Progenitor cell of endocrine pancreas (in vitro differentiated cells): ENCODE results near the gene MEF2B. TPM values are rescaled to one million over a fixed set of nuclear protein-coding genes. Genes with fewer than 3 reads are reported as not detected.

Source experiments
- DNase-seq: peaks from one replicate; pipeline ENCODE4 v3.0.0; 2021; ENCODE audit warnings: low spot score; ENCODE audit not compliant: unreplicated experiment
- H3K27ac Mint-ChIP-seq: 2 replicates; pipeline ENCODE4 v1.8.0; 2021; ENCODE audit warnings: mild to moderate bottlenecking, moderate library complexity, mixed read lengths
- H3K27me3 Mint-ChIP-seq: 2 replicates; pipeline ENCODE4 v1.8.0; 2021; ENCODE audit warnings: mixed read lengths
- H3K36me3 Mint-ChIP-seq: 2 replicates; pipeline ENCODE4 v1.8.0; 2022; ENCODE audit warnings: mixed read lengths; ENCODE audit not compliant: insufficient read depth
- H3K4me1 Mint-ChIP-seq: 2 replicates; pipeline ENCODE4 v1.8.0; 2021; ENCODE audit warnings: low read depth, mixed read lengths
- H3K4me3 Mint-ChIP-seq: 2 replicates; pipeline ENCODE4 v1.8.0; 2021; ENCODE audit warnings: low read depth, mild to moderate bottlenecking, moderate library complexity, mixed read lengths
- H3K9me3 Mint-ChIP-seq: 2 replicates; pipeline ENCODE4 v1.8.0; 2021; ENCODE audit warnings: low read depth, mixed read lengths
- total RNA-seq: library from RNA; stranded (reverse); gene quantifications from 2 replicates; pipeline ENCODE4 v1.2.1, GENCODE V29; 2021
- TF ChIP-seq, protein P1 (sequence below): fragments of 200-600 bp; sonication (generic); IDR thresholded peaks from one replicate; pipeline ENCODE4 v1.5.0; 2021; ENCODE audit warnings: antibody characterized with exemption, mild to moderate bottlenecking; ENCODE audit not compliant: unreplicated experiment

Gene MEF2B
- total RNA-seq, 1 donor from 2014 or later: 4.2 TPM

DNA sequence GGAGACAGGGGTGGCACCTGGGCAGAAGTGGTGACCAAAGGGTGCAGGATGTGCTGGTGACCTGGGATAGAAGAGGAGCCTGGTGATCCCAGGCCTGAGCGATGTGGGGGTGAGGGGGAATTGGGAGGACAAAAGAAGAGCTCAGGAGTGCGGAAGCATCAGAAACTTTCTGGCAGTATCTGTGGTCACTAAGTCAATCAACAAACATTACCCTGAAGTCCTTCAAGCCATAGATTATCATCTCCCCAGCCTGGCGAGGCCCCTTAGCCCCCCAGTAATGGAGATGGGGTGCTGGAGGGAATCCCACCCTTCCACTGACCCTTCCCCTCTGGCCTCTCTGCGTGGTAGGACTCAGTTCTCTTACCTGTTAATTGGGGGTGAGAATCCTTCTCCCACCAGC, 10.5 kb downstream of the MEF2B start:
- Mint-ChIP-seq H3K4me3 (no peak overlapping the region), H3K9me3 (peaks cover 6% of the 10 kb centered on the region), H3K4me1 (no peaks in the 10 kb centered on the region), H3K27ac (no peak overlapping the region), H3K36me3 (peaks cover 8% of the 10 kb centered on the region), H3K27me3 (peaks cover 4% of the 10 kb centered on the region)
- no peak for DNase-seq
- TF ChIP-seq, protein P1, sequence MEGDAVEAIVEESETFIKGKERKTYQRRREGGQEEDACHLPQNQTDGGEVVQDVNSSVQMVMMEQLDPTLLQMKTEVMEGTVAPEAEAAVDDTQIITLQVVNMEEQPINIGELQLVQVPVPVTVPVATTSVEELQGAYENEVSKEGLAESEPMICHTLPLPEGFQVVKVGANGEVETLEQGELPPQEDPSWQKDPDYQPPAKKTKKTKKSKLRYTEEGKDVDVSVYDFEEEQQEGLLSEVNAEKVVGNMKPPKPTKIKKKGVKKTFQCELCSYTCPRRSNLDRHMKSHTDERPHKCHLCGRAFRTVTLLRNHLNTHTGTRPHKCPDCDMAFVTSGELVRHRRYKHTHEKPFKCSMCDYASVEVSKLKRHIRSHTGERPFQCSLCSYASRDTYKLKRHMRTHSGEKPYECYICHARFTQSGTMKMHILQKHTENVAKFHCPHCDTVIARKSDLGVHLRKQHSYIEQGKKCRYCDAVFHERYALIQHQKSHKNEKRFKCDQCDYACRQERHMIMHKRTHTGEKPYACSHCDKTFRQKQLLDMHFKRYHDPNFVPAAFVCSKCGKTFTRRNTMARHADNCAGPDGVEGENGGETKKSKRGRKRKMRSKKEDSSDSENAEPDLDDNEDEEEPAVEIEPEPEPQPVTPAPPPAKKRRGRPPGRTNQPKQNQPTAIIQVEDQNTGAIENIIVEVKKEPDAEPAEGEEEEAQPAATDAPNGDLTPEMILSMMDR: no peak

GRCh38 chr19:19157808-19158207, 12.3 kb downstream of the MEF2B start:
- peaks cover 4% of the 10 kb centered on the region for H3K27me3 Mint-ChIP-seq
- H3K36me3 Mint-ChIP-seq: peaks cover 8% of the 10 kb centered on the region
- no peaks in the 10 kb centered on the region for H3K4me1 Mint-ChIP-seq
- H3K9me3 Mint-ChIP-seq: peaks cover 6% of the 10 kb centered on the region
- no peak overlapping the region for H3K27ac Mint-ChIP-seq
- TF ChIP-seq, protein P1: no peak
- no peak overlapping the region for H3K4me3 Mint-ChIP-seq
- DNase-seq: no peak

GRCh38 chr19:19155495-19156219, 14.4 kb downstream of the MEF2B start:
- Mint-ChIP-seq H3K9me3 (peaks cover 4% of the 10 kb centered on the region), H3K27ac (no peak overlapping the region), H3K27me3 (no peaks in the 10 kb centered on the region), H3K4me1 (no peaks in the 10 kb centered on the region), H3K4me3 (no peak overlapping the region), H3K36me3 (peaks cover 5% of the 10 kb centered on the region)
- DNase-seq: no peak
- TF ChIP-seq, protein P1: no peak

DNA sequence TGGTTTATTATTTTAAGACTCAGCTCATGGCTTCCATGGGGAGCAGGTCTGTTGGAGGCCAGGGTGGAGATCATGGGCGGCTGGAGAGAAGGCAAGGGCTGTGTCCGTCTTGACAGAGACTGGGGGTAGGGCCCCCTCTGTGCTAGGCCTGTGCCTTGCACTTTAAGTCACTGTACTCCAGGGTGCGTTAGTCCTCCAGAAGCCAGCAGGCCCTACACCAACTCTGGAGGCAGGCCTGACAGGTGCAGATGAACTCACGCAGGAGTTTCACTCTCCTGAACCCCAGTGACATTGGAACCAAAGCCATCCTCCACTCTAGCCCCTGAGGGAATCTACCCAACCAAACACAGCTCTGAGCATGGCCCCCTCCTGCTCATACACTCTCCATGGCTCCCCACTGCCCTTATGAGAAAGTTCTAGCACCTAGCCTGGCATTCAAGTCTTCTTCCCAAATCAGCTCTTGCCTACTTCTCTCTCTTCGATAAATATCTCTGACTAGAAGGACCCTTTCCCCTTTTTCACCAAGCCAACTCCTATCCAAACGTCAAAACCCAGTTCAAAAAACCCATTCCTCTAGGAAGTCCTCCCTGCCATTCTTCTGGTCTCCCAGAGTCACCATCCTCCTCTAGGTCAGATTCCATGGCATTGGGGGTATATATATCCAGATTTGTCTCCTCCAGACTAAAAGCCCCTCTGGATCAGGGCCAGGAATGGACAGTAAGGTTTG, 15.1 kb downstream of the MEF2B start:
- DNase-seq: no peak
- TF ChIP-seq, protein P1: no peak
- Mint-ChIP-seq H3K27me3 (no peaks in the 10 kb centered on the region), H3K9me3 (peaks cover 4% of the 10 kb centered on the region), H3K36me3 (peaks cover 5% of the 10 kb centered on the region), H3K4me1 (no peaks in the 10 kb centered on the region), H3K27ac (no peak overlapping the region), H3K4me3 (no peak overlapping the region)

DNA sequence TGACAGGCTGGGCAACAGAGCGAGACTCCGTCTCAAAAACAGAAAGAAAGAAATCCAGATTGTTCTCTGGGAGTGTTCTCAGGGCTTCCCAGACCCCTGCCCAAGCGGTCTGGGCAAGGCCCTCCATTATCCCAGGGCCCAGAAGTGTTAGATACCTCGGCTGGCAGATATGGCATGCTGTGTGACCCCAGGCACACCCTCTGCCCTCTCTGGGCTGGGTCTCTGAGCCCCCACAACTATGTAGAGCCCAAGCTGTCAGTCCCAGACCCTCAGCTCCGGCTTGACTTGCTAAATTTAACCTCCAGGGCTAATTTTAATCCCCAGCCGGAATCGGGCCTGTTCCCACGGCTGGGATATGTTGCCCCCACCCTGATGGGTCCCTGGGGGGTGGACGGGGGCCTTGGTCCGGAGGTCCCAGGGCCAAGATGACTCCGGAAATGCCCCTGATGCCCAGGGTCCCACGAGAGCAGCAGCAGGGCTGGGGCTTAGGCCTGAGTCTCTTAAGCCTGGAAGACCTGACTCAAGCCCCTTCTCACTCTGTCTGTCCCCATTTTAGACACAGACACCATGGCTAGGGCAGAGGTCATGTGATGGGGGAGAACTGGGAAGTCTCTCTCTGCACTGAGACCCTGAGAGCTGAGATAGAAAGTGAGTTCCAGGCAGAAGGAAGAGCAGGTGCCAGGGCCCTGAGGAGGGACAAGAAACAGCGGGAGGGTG, 17.2 kb downstream of the MEF2B start:
- Mint-ChIP-seq H3K9me3 (peaks cover 4% of the 10 kb centered on the region), H3K4me3 (no peak overlapping the region), H3K4me1 (no peaks in the 10 kb centered on the region), H3K36me3 (peaks cover 5% of the 10 kb centered on the region), H3K27ac (no peak overlapping the region), H3K27me3 (no peaks in the 10 kb centered on the region)
- DNase-seq: no peak
- TF ChIP-seq, protein P1: no peak
